PC-9 (cell line): Measurements from ENCODE around the gene PRDX1. TPM values are rescaled to one million over a fixed set of nuclear protein-coding genes. Genes with fewer than 3 reads are reported as not detected.
A peak's percentile ranks its signal among the peaks of the same experiment; 100 is the strongest.
"Not testable (repeated sequence)": the region's sequence is repeated elsewhere in the genome, so short reads cannot be mapped to it uniquely, and the experiment has no call there.

Experiments
- BruUV-seq: library from RNA; stranded (reverse); fragments of 400-500 nt; replicated peaks from 2 replicates; lab custom pipeline; 2021; lab: Mats Ljungman, UMichigan
- CTCF ChIA-PET: fragments of 300-600 bp; sonication (Branson Sonifier 250); formaldehyde crosslinking; loops from one replicate; lab custom pipeline; 2022; ENCODE audit warnings: antibody characterized with exemption; lab: Charles Lee
- POLR2A ChIA-PET: fragments of 300-600 bp; sonication (Branson Sonifier 250); formaldehyde crosslinking; loops from one replicate; lab custom pipeline; 2022; ENCODE audit warnings: antibody characterized with exemption; ENCODE audit not compliant: unreplicated experiment; lab: Charles Lee
- DNase-seq, 2 experiments: peaks; one replicate each; pipeline versions ENCODE4 v3.0.0 to v3.0.0-alpha.2; 2015 to 2022; ENCODE audit warnings: mixed read lengths in 1 of 2
- H2AFZ ChIP-seq: fragments of 200-600 bp; sonication (generic); 2 replicates; pipeline ENCODE4 v1.8.1; 2017; ENCODE audit warnings: antibody characterized with exemption
- H3F3A ChIP-seq: fragments of 200-600 bp; sonication (generic); 2 replicates; pipeline ENCODE4 v1.8.1; 2017; ENCODE audit warnings: antibody characterized with exemption, mild to moderate bottlenecking, low read depth; ENCODE audit not compliant: insufficient read depth
- H3K27ac ChIP-seq: fragments of 200-600 bp; sonication (generic); 2 replicates; pipeline ENCODE4 v1.6.1; 2016; ENCODE audit warnings: mixed run types
- H3K27me3 ChIP-seq: fragments of 200-600 bp; sonication (generic); 2 replicates; pipeline ENCODE4 v1.6.1; 2016; ENCODE audit warnings: low read depth, mixed run types; ENCODE audit not compliant: insufficient read depth
- H3K36me3 ChIP-seq: fragments of 200-600 bp; sonication (generic); 2 replicates; pipeline ENCODE4 v1.6.1; 2016; ENCODE audit warnings: low read depth, mixed run types
- H3K4me1 ChIP-seq: fragments of 200-600 bp; sonication (generic); replicated peaks from 2 replicates; pipeline ENCODE4 v1.6.1; 2016; ENCODE audit warnings: mixed run types; ENCODE audit not compliant: insufficient read depth
- H3K4me2 ChIP-seq: fragments of 200-600 bp; sonication (generic); 2 replicates; pipeline ENCODE4 v1.6.1; 2017; ENCODE audit warnings: mixed run types
- H3K4me3 ChIP-seq: fragments of 200-600 bp; sonication (generic); 2 replicates; pipeline ENCODE4 v1.6.1; 2016; ENCODE audit warnings: mixed run types
- H3K79me2 ChIP-seq: fragments of 200-600 bp; sonication (generic); 2 replicates; pipeline ENCODE4 v1.6.1; 2017; ENCODE audit warnings: low read depth, mixed run types
- H3K9me2 ChIP-seq: fragments of 200-600 bp; sonication (generic); 2 replicates; pipeline ENCODE4 v1.8.1; 2017; ENCODE audit warnings: mild to moderate bottlenecking; ENCODE audit not compliant: insufficient read depth
- H3K9me3 ChIP-seq: fragments of 200-600 bp; sonication (generic); 2 replicates; pipeline ENCODE4 v1.8.1; 2016; ENCODE audit warnings: low read depth; ENCODE audit not compliant: insufficient read depth
- H4K20me1 ChIP-seq: fragments of 200-600 bp; sonication (generic); 2 replicates; pipeline ENCODE4 v1.8.1; 2017; ENCODE audit not compliant: insufficient read depth
- CTCF ChIP-seq: fragments of 200-600 bp; sonication (generic); conservative IDR thresholded peaks from 2 replicates; pipeline ENCODE4 v1.6.1; 2017; ENCODE audit warnings: mixed run types, antibody characterized with exemption, mild to moderate bottlenecking, moderate library complexity
- EZH2 ChIP-seq: fragments of 200-600 bp; sonication (generic); IDR thresholded peaks from 2 replicates; pipeline ENCODE4 v1.8.0; 2017; ENCODE audit warnings: antibody characterized with exemption, low read depth
- intact Hi-C: fragments of 100-400 bp; cut with micrococcal nuclease; formaldehyde crosslinking; loops from one replicate; pipeline ENCODE4 v1.10.0; 2022; ENCODE audit not compliant: unreplicated experiment
- total RNA-seq: library from RNA; stranded (reverse); gene quantifications from 2 replicates; pipeline ENCODE4 v1.2.3, GENCODE V29; 2021

PRDX1 gene
- total RNA-seq, 1 experiment from 2014 or later: 1,838 TPM

GRCh38 chr1:45530632-45531135 is 9.0 kb upstream of the PRDX1 start:
- TF ChIP-seq EZH2: no peak
- no peak for TF ChIP-seq CTCF
- ChIA-PET POLR2A (no interaction called here), CTCF (no interaction called here)
- H2AFZ ChIP-seq: no peak overlapping the region
- no peaks in the 10 kb centered on the region for H3K9me2 ChIP-seq
- H3K4me2 ChIP-seq: no peak overlapping the region
- H3K4me3 ChIP-seq: no peak overlapping the region
- no peaks in the 10 kb centered on the region for H3K27me3 ChIP-seq
- no peak overlapping the region for H3K27ac ChIP-seq
- no peaks in the 10 kb centered on the region for H4K20me1 ChIP-seq
- peaks cover 15% of the 10 kb centered on the region for H3K4me1 ChIP-seq
- intact Hi-C loops: no loop called here
- peaks cover 4% of the 10 kb centered on the region; the same call in 1 of the 2 replicates for H3F3A ChIP-seq
- no TSS peak for BruUV-seq
- H3K79me2 ChIP-seq: no peaks in the 10 kb centered on the region
- no peaks in the 10 kb centered on the region for H3K36me3 ChIP-seq
- H3K9me3 ChIP-seq: no peaks in the 10 kb centered on the region
- DNase-seq: no peak

GRCh38 chr1:45526135-45526644 is 4.5 kb upstream of the PRDX1 start:
- CTCF ChIA-PET: no interaction called here
- Histone ChIP-seq H3K4me1 (peaks cover 40% of the 10 kb centered on the region), H2AFZ (no peak overlapping the region), H3K9me2 (no peaks in the 10 kb centered on the region), H3K9me3 (no peaks in the 10 kb centered on the region), H4K20me1 (peaks cover 4% of the 10 kb centered on the region; the same call in 1 of the 2 replicates), H3K4me2 (peak overlapping the region; percentile 9; the same call in 1 of the 2 replicates), H3K27ac (peak overlapping the region; percentile 81), H3K36me3 (no peaks in the 10 kb centered on the region), H3K79me2 (peaks cover 23% of the 10 kb centered on the region), H3F3A (peaks cover 32% of the 10 kb centered on the region), H3K4me3 (no peak overlapping the region), H3K27me3 (no peaks in the 10 kb centered on the region)
- POLR2A ChIA-PET: interaction anchor here (0.7 kb wide), 1 partner anchor 119 kb away, joined by 5 read pairs; no protein-coding TSS in a partner anchor
- BruUV-seq: no TSS peak
- peak in 1 of 2 experiments; percentile 58 for DNase-seq
- intact Hi-C loops: no loop called here
- no peak for TF ChIP-seq CTCF
- no peak for TF ChIP-seq EZH2

DNA sequence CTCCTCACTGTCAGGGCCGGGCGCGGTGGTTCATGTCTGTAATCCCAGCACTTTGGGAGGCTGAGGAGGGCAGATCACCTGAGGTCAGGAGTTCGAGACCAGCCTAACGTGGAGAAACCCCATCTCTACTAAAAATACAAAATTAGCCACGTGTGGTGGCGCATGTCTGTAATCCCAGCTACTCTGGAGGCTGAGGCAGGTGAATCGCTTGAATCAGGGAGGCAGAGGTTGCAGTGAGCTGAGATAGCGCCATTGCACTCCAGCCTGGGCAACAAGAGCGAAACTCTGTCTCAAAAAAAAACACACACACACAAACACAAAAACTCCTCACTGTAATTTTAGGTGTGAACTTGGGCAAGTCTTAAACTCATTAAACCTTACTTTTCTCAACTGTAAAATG is 2.3 kb upstream of the PRDX1 start:
- H3K9me3 ChIP-seq, H3K36me3 ChIP-seq, BruUV-seq, intact Hi-C loops, H3K9me2 ChIP-seq, H3K27me3 ChIP-seq, H3K4me3 ChIP-seq, H3K4me2 ChIP-seq, CTCF ChIA-PET, DNase-seq, H2AFZ ChIP-seq: not testable (repeated sequence)
- Histone ChIP-seq H3K27ac (peak overlapping the region; percentile 81), H3K79me2 (peaks cover 45% of the 10 kb centered on the region), H3F3A (peaks cover 40% of the 10 kb centered on the region), H4K20me1 (peaks cover 26% of the 10 kb centered on the region), H3K4me1 (peaks cover 48% of the 10 kb centered on the region)
- POLR2A ChIA-PET: interaction anchor here (0.7 kb wide), 1 partner anchor 648 kb away, joined by 7 read pairs; no protein-coding TSS in a partner anchor

- Histone ChIP-seq H4K20me1 (peaks cover 31% of the 10 kb centered on the region), H3K27ac (peak overlapping the region; percentile 98), H3K4me1 (peaks cover 53% of the 10 kb centered on the region), H3K79me2 (peaks cover 50% of the 10 kb centered on the region), H3F3A (peaks cover 45% of the 10 kb centered on the region), H3K4me2 (peak overlapping the region; percentile 72), H3K36me3 (peaks cover 11% of the 10 kb centered on the region)
- intact Hi-C loops, DNase-seq, H3K4me3 ChIP-seq, H3K9me3 ChIP-seq, CTCF ChIA-PET, BruUV-seq, H3K27me3 ChIP-seq, H2AFZ ChIP-seq, H3K9me2 ChIP-seq: not testable (repeated sequence)
- POLR2A ChIA-PET: interaction anchor here (0.7 kb wide), 1 partner anchor 648 kb away, joined by 7 read pairs; no protein-coding TSS in a partner anchor
Observed at GRCh38 chr1:45523516-45523915, 1.8 kb upstream of the PRDX1 start.
